ENCODE results near the gene RASL11B.

RASL11B gene

GRCh38 chr4:52892880-52893279, 30.8 kb downstream of the RASL11B start:
- no peaks in the 10 kb centered on the region for H3K27me3 Mint-ChIP-seq
- no peak overlapping the region for H3K27ac Mint-ChIP-seq
- no peak overlapping the region for H3K4me3 Mint-ChIP-seq
- H3K36me3 Mint-ChIP-seq: peaks cover 23% of the 10 kb centered on the region
- H3K4me1 Mint-ChIP-seq: no peaks in the 10 kb centered on the region
- DNase-seq (ENCODE audit: low spot score in 2 of 2) (no peak), ATAC-seq (ENCODE audit: low read depth) (no peak)
- no peaks in the 10 kb centered on the region for H3K9me3 Mint-ChIP-seq

GRCh38 chr4:52894443-52894842, 32.3 kb downstream of the RASL11B start:
- H3K4me3 Mint-ChIP-seq: no peak overlapping the region
- no peaks in the 10 kb centered on the region for H3K4me1 Mint-ChIP-seq
- peaks cover 14% of the 10 kb centered on the region for H3K36me3 Mint-ChIP-seq
- no peak overlapping the region for H3K27ac Mint-ChIP-seq
- no peaks in the 10 kb centered on the region for H3K27me3 Mint-ChIP-seq
- DNase-seq (ENCODE audit: low spot score in 2 of 2) (no peak), ATAC-seq (ENCODE audit: low read depth) (no peak)
- no peaks in the 10 kb centered on the region for H3K9me3 Mint-ChIP-seq

GRCh38 chr4:52903273-52903672, 41.2 kb downstream of the RASL11B start:
- ATAC-seq (ENCODE audit: low read depth) (no peak), DNase-seq (ENCODE audit: low spot score in 2 of 2) (no peak)
- H3K27me3 Mint-ChIP-seq: no peaks in the 10 kb centered on the region
- no peak overlapping the region for H3K27ac Mint-ChIP-seq
- no peaks in the 10 kb centered on the region for H3K4me1 Mint-ChIP-seq
- peaks cover 31% of the 10 kb centered on the region for H3K36me3 Mint-ChIP-seq
- no peak overlapping the region for H3K4me3 Mint-ChIP-seq
- peaks cover 3% of the 10 kb centered on the region for H3K9me3 Mint-ChIP-seq

- Mint-ChIP-seq H3K36me3 (peaks cover 37% of the 10 kb centered on the region), H3K4me1 (no peaks in the 10 kb centered on the region), H3K27me3 (no peaks in the 10 kb centered on the region), H3K4me3 (no peak overlapping the region), H3K9me3 (peaks cover 3% of the 10 kb centered on the region), H3K27ac (no peak overlapping the region)
- ATAC-seq (ENCODE audit: low read depth) (no peak), DNase-seq (ENCODE audit: low spot score in 2 of 2) (no peak)
Observed at GRCh38 chr4:52904421-52904820, 42.3 kb downstream of the RASL11B start.

- no peak overlapping the region for H3K27ac Mint-ChIP-seq
- no peaks in the 10 kb centered on the region for H3K27me3 Mint-ChIP-seq
- ATAC-seq (ENCODE audit: low read depth) (no peak), DNase-seq (ENCODE audit: low spot score in 2 of 2) (no peak)
- H3K4me1 Mint-ChIP-seq: no peaks in the 10 kb centered on the region
- H3K36me3 Mint-ChIP-seq: peaks cover 30% of the 10 kb centered on the region
- H3K9me3 Mint-ChIP-seq: no peaks in the 10 kb centered on the region
- no peak overlapping the region for H3K4me3 Mint-ChIP-seq
Observed at GRCh38 chr4:52907510-52907909, 45.4 kb downstream of the RASL11B start.

GRCh38 chr4:52910115-52910514, 48.0 kb downstream of the RASL11B start:
- Mint-ChIP-seq H3K27me3 (no peaks in the 10 kb centered on the region), H3K4me3 (no peak overlapping the region), H3K4me1 (no peaks in the 10 kb centered on the region), H3K9me3 (no peaks in the 10 kb centered on the region), H3K27ac (no peak overlapping the region), H3K36me3 (peaks cover 20% of the 10 kb centered on the region)
- no peak for DNase-seq (ENCODE audit: low spot score in 2 of 2)
- no peak for ATAC-seq (ENCODE audit: low read depth)

- Mint-ChIP-seq H3K27ac (no peak overlapping the region), H3K4me3 (no peak overlapping the region), H3K27me3 (no peaks in the 10 kb centered on the region), H3K36me3 (peaks cover 15% of the 10 kb centered on the region), H3K4me1 (no peaks in the 10 kb centered on the region), H3K9me3 (no peaks in the 10 kb centered on the region)
- ATAC-seq (ENCODE audit: low read depth) (no peak), DNase-seq (ENCODE audit: low spot score in 2 of 2) (peak; percentile 27 to 45)
Observed at GRCh38 chr4:52911684-52912294, 49.7 kb downstream of the RASL11B start.

- Mint-ChIP-seq H3K4me1 (no peaks in the 10 kb centered on the region), H3K36me3 (peaks cover 8% of the 10 kb centered on the region), H3K27me3 (no peaks in the 10 kb centered on the region), H3K27ac (no peak overlapping the region), H3K4me3 (no peak overlapping the region), H3K9me3 (no peaks in the 10 kb centered on the region)
- no peak for DNase-seq (ENCODE audit: low spot score in 2 of 2)
- no peak for ATAC-seq (ENCODE audit: low read depth)
Observed at GRCh38 chr4:52912608-52913007, 50.5 kb downstream of the RASL11B start.

GRCh38 chr4:52914051-52914605, 52.0 kb downstream of the RASL11B start:
- Mint-ChIP-seq H3K4me1 (no peaks in the 10 kb centered on the region), H3K27me3 (no peaks in the 10 kb centered on the region), H3K9me3 (no peaks in the 10 kb centered on the region)

GRCh38 chr4:52915191-52915590, 53.1 kb downstream of the RASL11B start:
- Mint-ChIP-seq H3K4me3 (no peak overlapping the region), H3K9me3 (no peaks in the 10 kb centered on the region), H3K4me1 (no peaks in the 10 kb centered on the region), H3K27ac (no peak overlapping the region), H3K36me3 (peaks cover 8% of the 10 kb centered on the region), H3K27me3 (no peaks in the 10 kb centered on the region)
- ATAC-seq (ENCODE audit: low read depth): no peak
- DNase-seq (ENCODE audit: low spot score in 2 of 2): no peak

More at GRCh38 chr4:52914051-52914605, 52.0 kb downstream of the RASL11B start:
- ATAC-seq (ENCODE audit: low read depth): no peak
- Mint-ChIP-seq H3K27ac (no peak overlapping the region), H3K4me3 (no peak overlapping the region), H3K36me3 (peaks cover 7% of the 10 kb centered on the region)
- no peak for DNase-seq (ENCODE audit: low spot score in 2 of 2)

- no peak overlapping the region for H3K4me3 Mint-ChIP-seq
- H3K27ac Mint-ChIP-seq: no peak overlapping the region
- no peaks in the 10 kb centered on the region for H3K9me3 Mint-ChIP-seq
- ATAC-seq (ENCODE audit: low read depth) (no peak), DNase-seq (ENCODE audit: low spot score in 2 of 2) (no peak)
- H3K4me1 Mint-ChIP-seq: no peaks in the 10 kb centered on the region
- H3K36me3 Mint-ChIP-seq: peaks cover 10% of the 10 kb centered on the region
- H3K27me3 Mint-ChIP-seq: no peaks in the 10 kb centered on the region
Observed at GRCh38 chr4:52915730-52916300, 53.7 kb downstream of the RASL11B start.
